Medulla oblongata (tissue), 1 donor: ENCODE measurements around the gene SMC4.

ENCODE experiments used
- DNase-seq: peaks from one replicate; pipeline ENCODE4 v3.0.0-alpha.2; 2015; ENCODE audit errors: extremely low spot score

The SMC4 gene

GRCh38 chr3:160475884-160476283 lies 76.4 kb downstream of the SMC4 start:
- no peak for DNase-seq

- DNase-seq, result no peak
Observed at GRCh38 chr3:160477750-160478149, 78.3 kb downstream of the SMC4 start.

GRCh38 chr3:160478338-160478737 lies 78.9 kb downstream of the SMC4 start:
- DNase-seq, result no peak

- no peak for DNase-seq
Observed at GRCh38 chr3:160479376-160479775, 79.9 kb downstream of the SMC4 start.

- DNase-seq, result no peak
Observed at GRCh38 chr3:160480931-160481330, 81.5 kb downstream of the SMC4 start.

GRCh38 chr3:160481856-160482255 lies 82.4 kb downstream of the SMC4 start:
- DNase-seq, result no peak

- DNase-seq, result no peak
Observed at GRCh38 chr3:160482796-160483195, 83.3 kb downstream of the SMC4 start.
